GM23338 (cell line): Measurements from ENCODE around the gene SARDH. TPM values are rescaled to one million over a fixed set of nuclear protein-coding genes. Genes with fewer than 3 reads are reported as not detected.

Experiments
- ATAC-seq: fragments of 200-7000 bp; cut with Tn5 transposase; 3 replicates; pipeline ENCODE4 v1.9.1; 2020
- DNase-seq: peaks from one replicate; pipeline ENCODE4 v3.0.0-alpha.2; 2015; ENCODE audit warnings: low spot score
- H2AFZ ChIP-seq: fragments of 200-600 bp; sonication (generic); 2 replicates; pipeline ENCODE4 v1.8.0; 2016; ENCODE audit warnings: antibody characterized with exemption, mild to moderate bottlenecking, moderate library complexity
- H3F3A ChIP-seq: fragments of 200-600 bp; sonication (generic); replicated peaks from 2 replicates; pipeline ENCODE4 v1.8.0; 2017; ENCODE audit warnings: antibody characterized with exemption, mixed run types, low read depth
- H3K27ac ChIP-seq: fragments of 200-600 bp; sonication (generic); 2 replicates; pipeline ENCODE4 v1.6.1; 2016; ENCODE audit warnings: low read depth
- H3K27me3 ChIP-seq: fragments of 200-600 bp; sonication (generic); 2 replicates; pipeline ENCODE4 v1.8.0; 2016; ENCODE audit warnings: mild to moderate bottlenecking, mixed run types, moderate library complexity; ENCODE audit not compliant: insufficient read depth
- H3K36me3 ChIP-seq: fragments of 200-600 bp; sonication (generic); 2 replicates; pipeline ENCODE4 v1.8.0; 2016; ENCODE audit warnings: mild to moderate bottlenecking; ENCODE audit not compliant: insufficient read depth
- H3K4me1 ChIP-seq: fragments of 200-600 bp; sonication (generic); 2 replicates; pipeline ENCODE4 v1.8.0; 2016; ENCODE audit warnings: mild to moderate bottlenecking, moderate library complexity; ENCODE audit not compliant: insufficient read depth
- H3K4me2 ChIP-seq: fragments of 200-600 bp; sonication (generic); 2 replicates; pipeline ENCODE4 v1.7.1; 2017; ENCODE audit warnings: mixed run types
- H3K4me3 ChIP-seq: fragments of 200-600 bp; sonication (generic); 2 replicates; pipeline ENCODE4 v1.6.1; 2016; ENCODE audit warnings: mixed run types
- H3K79me2 ChIP-seq: fragments of 200-600 bp; sonication (generic); replicated peaks from 2 replicates; pipeline ENCODE4 v1.8.0; 2017; ENCODE audit warnings: mild to moderate bottlenecking; ENCODE audit not compliant: insufficient read depth
- H3K9me2 ChIP-seq: fragments of 200-600 bp; sonication (generic); 2 replicates; pipeline ENCODE4 v1.8.0; 2017; ENCODE audit not compliant: insufficient read depth
- H4K20me1 ChIP-seq: fragments of 200-600 bp; sonication (generic); replicated peaks from 2 replicates; pipeline ENCODE4 v1.8.0; 2017; ENCODE audit warnings: mild to moderate bottlenecking; ENCODE audit not compliant: insufficient read depth
- H3K27ac Mint-ChIP-seq: 2 replicates; pipeline ENCODE4 v1.8.0; 2020; ENCODE audit warnings: inconsistent platforms, mild to moderate bottlenecking, moderate library complexity, mixed read lengths
- H3K27me3 Mint-ChIP-seq: 3 replicates; pipeline ENCODE4 v1.8.0; 2022; ENCODE audit warnings: low read depth, mild to moderate bottlenecking, moderate library complexity, mixed read lengths, inconsistent platforms; ENCODE audit not compliant: insufficient read depth, poor library complexity
- H3K36me3 Mint-ChIP-seq: 3 replicates; pipeline ENCODE4 v1.8.0; 2021; ENCODE audit warnings: low read depth, mild to moderate bottlenecking, inconsistent platforms, moderate library complexity, mixed read lengths
- H3K4me1 Mint-ChIP-seq: 3 replicates; pipeline ENCODE4 v1.8.0; 2020; ENCODE audit warnings: mild to moderate bottlenecking, inconsistent platforms, mixed read lengths
- H3K4me3 Mint-ChIP-seq: 3 replicates; pipeline ENCODE4 v1.8.0; 2021; ENCODE audit warnings: moderate library complexity, mild to moderate bottlenecking, inconsistent platforms, mixed read lengths
- H3K9me3 Mint-ChIP-seq: 3 replicates; pipeline ENCODE4 v1.8.0; 2020; ENCODE audit warnings: moderate library complexity, mild to moderate bottlenecking, inconsistent platforms, mixed read lengths
- CREB1 ChIP-seq: fragments of 250-450 bp; sonication (Bioruptor Pico); IDR thresholded peaks from 2 replicates; pipeline ENCODE4 v1.5.0; 2020; ENCODE audit warnings: low read depth, mild to moderate bottlenecking, moderate library complexity
- CTCF ChIP-seq, 2 experiments: fragments of 200-600 bp in 1 of 2; sonication (generic) in 1 of 2; conservative IDR thresholded peaks; 2 replicates each; pipeline versions ENCODE4 v1.5.1 to v1.6.1; 2016 to 2017; ENCODE audit warnings: antibody characterized with exemption in 2 of 2, low read depth in 2 of 2, mild to moderate bottlenecking in 2 of 2, moderate library complexity in 1 of 2
- ETS1 ChIP-seq: IDR thresholded peaks from 2 replicates; pipeline ENCODE4 v1.6.1; 2016; ENCODE audit warnings: antibody characterized with exemption
- EZH2 ChIP-seq: fragments of 200-600 bp; sonication (generic); IDR thresholded peaks from one replicate; pipeline ENCODE4 v1.8.0; 2017; ENCODE audit warnings: antibody characterized with exemption, mild to moderate bottlenecking, low read depth; ENCODE audit not compliant: unreplicated experiment
- EZH2phosphoT487 ChIP-seq: fragments of 200-600 bp; sonication (generic); IDR thresholded peaks from one replicate; pipeline ENCODE4 v1.8.1; 2018; ENCODE audit warnings: antibody characterized with exemption; ENCODE audit not compliant: unreplicated experiment
- JUNB ChIP-seq: IDR thresholded peaks from one replicate; pipeline ENCODE4 v1.6.1; 2016; ENCODE audit warnings: antibody characterized with exemption; ENCODE audit not compliant: unreplicated experiment
- NANOG ChIP-seq: IDR thresholded peaks from 2 replicates; pipeline ENCODE4 v1.6.1; 2016; ENCODE audit warnings: antibody characterized with exemption, borderline replicate concordance
- POLR2AphosphoS5 ChIP-seq: IDR thresholded peaks from 2 replicates; pipeline ENCODE4 v1.6.1; 2016; ENCODE audit warnings: antibody characterized with exemption, low read depth
- REST ChIP-seq: IDR thresholded peaks from one replicate; pipeline ENCODE4 v1.6.1; 2018; ENCODE audit warnings: antibody characterized with exemption; ENCODE audit not compliant: unreplicated experiment
- STAT1 ChIP-seq: IDR thresholded peaks from one replicate; pipeline ENCODE4 v1.6.1; 2016; ENCODE audit warnings: antibody characterized with exemption; ENCODE audit not compliant: unreplicated experiment
- ZNF114 ChIP-seq: fragments of 250-450 bp; sonication (Bioruptor Pico); IDR thresholded peaks from 2 replicates; pipeline ENCODE4 v1.5.0; 2020; ENCODE audit warnings: mild to moderate bottlenecking, moderate library complexity
- ZNF331 ChIP-seq: fragments of 250-450 bp; sonication (Bioruptor Pico); IDR thresholded peaks from 2 replicates; pipeline ENCODE4 v1.5.0; 2020; ENCODE audit warnings: low read depth, mild to moderate bottlenecking, moderate library complexity
- polyA plus RNA-seq: library from polyadenylated mRNA; unstranded; fragments of >200 nt; fragmentation: Nextera tagmentation; extraction: Ambion mirVana; gene quantifications from 2 replicates; pipeline ENCODE4 v1.2.1, GENCODE V29; 2016
- total RNA-seq: library from RNA; depleted of rRNA; stranded (reverse); fragments of >200 nt; shearing (Covaris generic); gene quantifications from 2 replicates; pipeline ENCODE4 v1.2.3, GENCODE V29; 2014
- TF ChIP-seq, protein P1 (sequence below): fragments of 250-450 bp; sonication (Bioruptor Pico); IDR thresholded peaks from 2 replicates; pipeline ENCODE4 v1.5.0; 2020; ENCODE audit warnings: mild to moderate bottlenecking, moderate library complexity

SARDH gene
- total and polyA plus RNA-seq, 2 experiments from 2014 or later, result 2.8 to 10.4 TPM

DNA sequence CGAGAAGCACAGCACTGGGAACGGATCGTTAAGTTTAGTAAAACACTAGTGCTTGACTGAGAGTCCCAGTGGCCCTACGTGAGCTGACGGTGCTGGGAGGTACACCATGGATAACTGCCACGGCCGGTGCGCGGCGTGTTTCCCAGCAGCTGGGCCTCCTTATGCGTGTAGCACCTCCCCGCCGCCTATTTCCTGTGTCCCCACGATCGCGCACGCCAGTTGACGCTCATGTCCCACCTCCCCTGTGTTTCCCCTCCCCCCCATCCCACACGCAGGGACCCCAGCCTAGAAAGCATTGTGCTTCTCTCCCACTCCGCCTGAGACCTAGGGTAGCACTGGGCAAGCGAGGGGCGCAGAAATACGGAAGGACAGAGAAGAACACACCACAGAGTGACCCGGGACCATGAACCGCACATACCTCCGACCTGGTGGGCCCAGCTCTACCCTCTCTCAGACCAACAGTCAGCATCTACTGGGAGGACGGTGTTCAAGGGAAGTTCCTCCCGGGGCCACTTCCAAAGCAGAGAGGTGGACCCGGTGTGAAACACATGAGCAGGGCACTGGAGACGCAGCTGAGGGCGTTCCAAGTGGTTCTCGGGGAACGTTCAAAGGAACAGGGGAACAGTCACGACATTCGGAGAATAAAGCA lies 56.4 kb downstream of the SARDH start:
- H2AFZ ChIP-seq, result no peak overlapping the region
- DNase-seq (no peak), ATAC-seq (no peak)
- no peaks in the 10 kb centered on the region for H3K36me3 Mint-ChIP-seq
- no peak overlapping the region for H3K27ac ChIP-seq
- no peak overlapping the region; the same call in 1 of the 2 replicates for H3K27ac Mint-ChIP-seq
- no peak for TF ChIP-seq EZH2
- no peak for TF ChIP-seq ZNF114 (CRISPR knock-in tag)
- no peak for TF ChIP-seq STAT1
- no peak for TF ChIP-seq EZH2phosphoT487
- TF ChIP-seq, protein P1, sequence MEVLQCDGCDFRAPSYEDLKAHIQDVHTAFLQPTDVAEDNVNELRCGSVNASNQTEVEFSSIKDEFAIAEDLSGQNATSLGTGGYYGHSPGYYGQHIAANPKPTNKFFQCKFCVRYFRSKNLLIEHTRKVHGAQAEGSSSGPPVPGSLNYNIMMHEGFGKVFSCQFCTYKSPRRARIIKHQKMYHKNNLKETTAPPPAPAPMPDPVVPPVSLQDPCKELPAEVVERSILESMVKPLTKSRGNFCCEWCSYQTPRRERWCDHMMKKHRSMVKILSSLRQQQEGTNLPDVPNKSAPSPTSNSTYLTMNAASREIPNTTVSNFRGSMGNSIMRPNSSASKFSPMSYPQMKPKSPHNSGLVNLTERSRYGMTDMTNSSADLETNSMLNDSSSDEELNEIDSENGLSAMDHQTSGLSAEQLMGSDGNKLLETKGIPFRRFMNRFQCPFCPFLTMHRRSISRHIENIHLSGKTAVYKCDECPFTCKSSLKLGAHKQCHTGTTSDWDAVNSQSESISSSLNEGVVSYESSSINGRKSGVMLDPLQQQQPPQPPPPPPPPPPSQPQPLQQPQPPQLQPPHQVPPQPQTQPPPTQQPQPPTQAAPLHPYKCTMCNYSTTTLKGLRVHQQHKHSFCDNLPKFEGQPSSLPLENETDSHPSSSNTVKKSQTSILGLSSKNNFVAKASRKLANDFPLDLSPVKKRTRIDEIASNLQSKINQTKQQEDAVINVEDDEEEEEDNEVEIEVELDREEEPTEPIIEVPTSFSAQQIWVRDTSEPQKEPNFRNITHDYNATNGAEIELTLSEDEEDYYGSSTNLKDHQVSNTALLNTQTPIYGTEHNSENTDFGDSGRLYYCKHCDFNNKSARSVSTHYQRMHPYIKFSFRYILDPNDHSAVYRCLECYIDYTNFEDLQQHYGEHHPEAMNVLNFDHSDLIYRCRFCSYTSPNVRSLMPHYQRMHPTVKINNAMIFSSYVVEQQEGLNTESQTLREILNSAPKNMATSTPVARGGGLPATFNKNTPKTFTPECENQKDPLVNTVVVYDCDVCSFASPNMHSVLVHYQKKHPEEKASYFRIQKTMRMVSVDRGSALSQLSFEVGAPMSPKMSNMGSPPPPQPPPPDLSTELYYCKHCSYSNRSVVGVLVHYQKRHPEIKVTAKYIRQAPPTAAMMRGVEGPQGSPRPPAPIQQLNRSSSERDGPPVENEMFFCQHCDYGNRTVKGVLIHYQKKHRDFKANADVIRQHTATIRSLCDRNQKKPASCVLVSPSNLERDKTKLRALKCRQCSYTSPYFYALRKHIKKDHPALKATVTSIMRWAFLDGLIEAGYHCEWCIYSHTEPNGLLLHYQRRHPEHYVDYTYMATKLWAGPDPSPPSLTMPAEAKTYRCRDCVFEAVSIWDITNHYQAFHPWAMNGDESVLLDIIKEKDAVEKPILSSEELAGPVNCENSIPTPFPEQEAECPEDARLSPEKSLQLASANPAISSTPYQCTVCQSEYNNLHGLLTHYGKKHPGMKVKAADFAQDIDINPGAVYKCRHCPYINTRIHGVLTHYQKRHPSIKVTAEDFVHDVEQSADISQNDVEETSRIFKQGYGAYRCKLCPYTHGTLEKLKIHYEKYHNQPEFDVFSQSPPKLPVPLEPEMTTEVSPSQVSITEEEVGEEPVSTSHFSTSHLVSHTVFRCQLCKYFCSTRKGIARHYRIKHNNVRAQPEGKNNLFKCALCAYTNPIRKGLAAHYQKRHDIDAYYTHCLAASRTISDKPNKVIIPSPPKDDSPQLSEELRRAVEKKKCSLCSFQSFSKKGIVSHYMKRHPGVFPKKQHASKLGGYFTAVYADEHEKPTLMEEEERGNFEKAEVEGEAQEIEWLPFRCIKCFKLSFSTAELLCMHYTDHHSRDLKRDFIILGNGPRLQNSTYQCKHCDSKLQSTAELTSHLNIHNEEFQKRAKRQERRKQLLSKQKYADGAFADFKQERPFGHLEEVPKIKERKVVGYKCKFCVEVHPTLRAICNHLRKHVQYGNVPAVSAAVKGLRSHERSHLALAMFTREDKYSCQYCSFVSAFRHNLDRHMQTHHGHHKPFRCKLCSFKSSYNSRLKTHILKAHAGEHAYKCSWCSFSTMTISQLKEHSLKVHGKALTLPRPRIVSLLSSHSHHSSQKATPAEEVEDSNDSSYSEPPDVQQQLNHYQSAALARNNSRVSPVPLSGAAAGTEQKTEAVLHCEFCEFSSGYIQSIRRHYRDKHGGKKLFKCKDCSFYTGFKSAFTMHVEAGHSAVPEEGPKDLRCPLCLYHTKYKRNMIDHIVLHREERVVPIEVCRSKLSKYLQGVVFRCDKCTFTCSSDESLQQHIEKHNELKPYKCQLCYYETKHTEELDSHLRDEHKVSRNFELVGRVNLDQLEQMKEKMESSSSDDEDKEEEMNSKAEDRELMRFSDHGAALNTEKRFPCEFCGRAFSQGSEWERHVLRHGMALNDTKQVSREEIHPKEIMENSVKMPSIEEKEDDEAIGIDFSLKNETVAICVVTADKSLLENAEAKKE (CRISPR knock-in tag), result no peak
- TF ChIP-seq CREB1 (CRISPR knock-in tag), result no peak
- no peak for TF ChIP-seq POLR2AphosphoS5
- no peak for TF ChIP-seq CTCF (conservative IDR thresholded peaks at IDR 0.05; ENCODE audit: low read depth in 2 of 2)
- no peak for TF ChIP-seq ZNF331 (CRISPR knock-in tag)
- no peak for TF ChIP-seq ETS1
- no peak for TF ChIP-seq REST
- TF ChIP-seq NANOG, result no peak
- no peak for TF ChIP-seq JUNB
- no peak overlapping the region for H3K4me3 Mint-ChIP-seq
- no peaks in the 10 kb centered on the region for H4K20me1 ChIP-seq
- H3K79me2 ChIP-seq, result no peaks in the 10 kb centered on the region
- H3K4me1 ChIP-seq, result no peaks in the 10 kb centered on the region
- peaks cover 2% of the 10 kb centered on the region; the same call in 2 of the 3 replicates for H3K4me1 Mint-ChIP-seq
- no peak overlapping the region for H3K4me3 ChIP-seq
- no peaks in the 10 kb centered on the region for H3K36me3 ChIP-seq
- H3K27me3 ChIP-seq, result no peaks in the 10 kb centered on the region
- H3F3A ChIP-seq, result no peaks in the 10 kb centered on the region
- H3K9me3 Mint-ChIP-seq, result no peaks in the 10 kb centered on the region
- peaks cover 9% of the 10 kb centered on the region for H3K27me3 Mint-ChIP-seq
- H3K9me2 ChIP-seq, result no peaks in the 10 kb centered on the region
- H3K4me2 ChIP-seq, result no peak overlapping the region
